RPMI8226 (cell line): Measurements from ENCODE around the gene TPRKB.
"Not testable (repeated sequence)": the region's sequence is repeated elsewhere in the genome, so short reads cannot be mapped to it uniquely, and the experiment has no call there.

Experiments used
- DNase-seq: peaks from one replicate; pipeline ENCODE4 v3.0.0-alpha.2; 2015

TPRKB gene

GRCh38 chr2:73698101-73698500 lies 39.0 kb downstream of the TPRKB start:
- DNase-seq = no peak

- DNase-seq = no peak
Observed at GRCh38 chr2:73697606-73698005, 39.5 kb downstream of the TPRKB start.

GRCh38 chr2:73696985-73697384 lies 40.2 kb downstream of the TPRKB start:
- not testable (repeated sequence) for DNase-seq

- DNase-seq = not testable (repeated sequence)
Observed at GRCh38 chr2:73696521-73696920, 40.6 kb downstream of the TPRKB start.

- peak; percentile 8 for DNase-seq
Observed at GRCh38 chr2:73690372-73691088, 46.6 kb downstream of the TPRKB start.

- DNase-seq = not testable (repeated sequence)
Observed at GRCh38 chr2:73688494-73688893, 48.7 kb downstream of the TPRKB start.

- no peak for DNase-seq
Observed at GRCh38 chr2:73685764-73686438, 51.2 kb downstream of the TPRKB start.

GRCh38 chr2:73684905-73685304 lies 52.2 kb downstream of the TPRKB start:
- not testable (repeated sequence) for DNase-seq

- DNase-seq = not testable (repeated sequence)
Observed at GRCh38 chr2:73684325-73684724, 52.8 kb downstream of the TPRKB start.

- DNase-seq = peak; percentile 42
Observed at GRCh38 chr2:73679951-73680571, 57.1 kb downstream of the TPRKB start.
